ENCODE data around the gene HMX1. TPM values are rescaled to one million over a fixed set of nuclear protein-coding genes. Genes with fewer than 3 reads are reported as not detected.

The HMX1 gene
- total and polyA plus RNA-seq, 2 donors (not counting 3 experiments of a cell fraction or from before 2014, with no cell fraction given): not detected

DNA sequence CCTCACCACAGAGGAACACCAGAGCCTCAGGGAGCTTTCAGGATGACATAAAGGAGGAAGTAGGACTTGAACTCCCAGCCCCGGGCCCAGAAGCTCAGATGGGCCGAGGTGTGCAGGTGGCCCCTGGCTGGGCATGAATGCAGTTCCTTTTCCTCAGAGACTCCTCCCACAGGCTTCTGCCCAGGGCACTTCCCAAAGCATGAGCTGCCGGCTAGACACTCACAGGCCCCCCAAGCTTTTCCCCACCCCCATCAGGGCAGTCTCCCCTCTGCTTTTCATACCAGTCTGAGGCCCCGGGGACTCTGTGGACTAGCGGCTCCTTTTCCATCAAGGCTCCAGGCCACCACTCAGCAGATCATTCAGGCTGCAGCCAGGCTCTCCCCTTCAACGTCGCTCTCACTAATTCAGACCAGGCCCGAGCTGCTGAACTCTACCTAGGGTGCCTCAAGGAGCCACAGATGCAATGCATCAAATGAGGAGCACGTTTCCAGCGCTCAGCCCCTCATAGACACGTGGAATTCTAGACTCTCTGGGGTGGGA lies 36.9 kb downstream of the HMX1 start:
- CTCF ChIA-PET: interaction anchor here (0.7 kb wide), 1 partner anchor 83 kb away, joined by 3 read pairs; no protein-coding TSS in a partner anchor
- no peaks in the 10 kb centered on the region for H4K20me1 ChIP-seq (replicated peaks; ENCODE audit: control insufficient read depth, extremely low read depth, insufficient read depth, low read length)
- TF ChIP-seq FOS (IDR thresholded peaks at IDR 0.05; ENCODE audit: borderline replicate concordance, insufficient read depth, low read length) (no peak), POLR2AphosphoS5 (IDR thresholded peaks at IDR 0.05; ENCODE audit: insufficient read depth, low read depth, low read length) (no peak)
- BruUV-seq (replicated peaks): no TSS peak
- intact Hi-C loops (cut with micrococcal nuclease): no loop called here
- no peak overlapping the region for H3K4me2 ChIP-seq (ENCODE audit: insufficient read depth, low read length)
- H3K36me3 ChIP-seq (ENCODE audit: control insufficient read depth in 2 of 2, extremely low read depth in 1 of 2, insufficient read depth in 2 of 2, low read length in 2 of 2): no peaks in the 10 kb centered on the region
- dilution Hi-C loops (cut with MboI; ENCODE audit: extremely low pct_ligation_motif_present, low sequenced_read_pairs): no loop called here
- H3K4me3 ChIP-seq (replicated peaks in 1 of 3; ENCODE audit: insufficient read depth in 1 of 3, low read depth in 1 of 3, low read length in 3 of 3): no peak overlapping the region
- H3K27me3 ChIP-seq (ENCODE audit: control insufficient read depth in 2 of 2, insufficient read depth in 2 of 2, low read length in 2 of 2): no peaks in the 10 kb centered on the region
- H3K9me3 ChIP-seq (replicated peaks; ENCODE audit: control insufficient read depth, insufficient read depth, low read length): no peaks in the 10 kb centered on the region
- no peaks in the 10 kb centered on the region for H3K79me2 ChIP-seq (ENCODE audit: control insufficient read depth, insufficient read depth, low read length)
- DNase-seq (ENCODE audit: low read depth, low spot score) (no peak), FAIRE-seq (no peak)
- no peak overlapping the region for H3K9ac ChIP-seq (replicated peaks; ENCODE audit: extremely low read depth, insufficient read depth, low read length)
- no peak overlapping the region for H2AFZ ChIP-seq (ENCODE audit: low read depth, low read length)
- POLR2A ChIA-PET: no interaction called here
- H3K27ac ChIP-seq (ENCODE audit: insufficient read depth, low read depth, low read length): no peak overlapping the region
- H3K9me1 ChIP-seq (replicated peaks; ENCODE audit: control insufficient read depth, extremely low read depth, insufficient read depth, low read length): no peaks in the 10 kb centered on the region
- H3K4me1 ChIP-seq (ENCODE audit: control insufficient read depth, extremely low read depth, insufficient read depth, low read length): no peaks in the 10 kb centered on the region

DNA sequence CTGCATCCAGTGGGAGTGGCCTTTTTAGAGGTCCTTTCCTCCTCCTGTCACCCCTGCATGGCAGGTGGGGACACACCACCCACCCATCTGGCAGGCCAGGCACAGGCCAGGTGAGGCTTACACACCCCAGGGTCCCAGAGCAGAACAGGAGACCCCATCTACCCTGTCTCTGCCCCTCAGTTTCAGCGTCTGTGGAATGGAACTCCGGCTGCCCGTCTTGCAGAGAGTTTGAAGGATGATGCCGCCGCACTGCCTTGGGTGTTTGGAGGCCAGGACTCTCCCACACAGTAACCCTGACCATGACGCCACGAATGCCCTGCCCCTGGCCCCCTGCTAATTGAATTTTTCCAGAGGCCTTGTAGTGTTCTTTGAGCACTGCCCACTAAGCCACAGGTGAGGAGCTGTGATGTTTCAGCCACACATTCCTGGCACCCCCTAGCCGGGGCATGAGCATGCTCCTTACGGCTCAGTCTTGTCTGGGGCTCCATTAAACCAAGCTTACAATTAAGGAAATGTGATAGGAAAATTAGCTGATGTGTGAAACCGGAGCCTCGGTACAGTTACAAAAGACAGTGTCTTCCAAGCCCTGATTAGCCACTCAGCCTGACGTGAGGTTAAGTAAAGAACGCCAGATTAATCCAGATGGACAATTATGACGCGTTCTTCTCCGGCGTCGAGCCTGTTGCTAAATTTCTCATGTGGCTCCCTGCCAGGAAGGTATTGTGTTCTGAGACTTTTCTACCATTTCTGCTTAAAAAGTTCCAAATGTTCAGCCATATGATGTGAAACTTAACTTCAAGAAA lies 39.3 kb downstream of the HMX1 start:
- CTCF ChIA-PET: no interaction called here
- no peak for FAIRE-seq
- POLR2A ChIA-PET: no interaction called here
- no peak overlapping the region for H3K4me3 ChIP-seq (replicated peaks in 1 of 3; ENCODE audit: insufficient read depth in 1 of 3, low read depth in 1 of 3, low read length in 3 of 3)
- H3K4me1 ChIP-seq (ENCODE audit: control insufficient read depth, extremely low read depth, insufficient read depth, low read length): no peaks in the 10 kb centered on the region
- intact Hi-C loops (cut with micrococcal nuclease): no loop called here
- H3K27me3 ChIP-seq (ENCODE audit: control insufficient read depth in 2 of 2, insufficient read depth in 2 of 2, low read length in 2 of 2): no peaks in the 10 kb centered on the region
- BruUV-seq (replicated peaks): no TSS peak
- no peaks in the 10 kb centered on the region for H4K20me1 ChIP-seq (replicated peaks; ENCODE audit: control insufficient read depth, extremely low read depth, insufficient read depth, low read length)
- H3K36me3 ChIP-seq (ENCODE audit: control insufficient read depth in 2 of 2, extremely low read depth in 1 of 2, insufficient read depth in 2 of 2, low read length in 2 of 2): no peaks in the 10 kb centered on the region
- no peaks in the 10 kb centered on the region for H3K9me1 ChIP-seq (replicated peaks; ENCODE audit: control insufficient read depth, extremely low read depth, insufficient read depth, low read length)
- no peak overlapping the region for H3K27ac ChIP-seq (ENCODE audit: insufficient read depth, low read depth, low read length)
- H3K79me2 ChIP-seq (ENCODE audit: control insufficient read depth, insufficient read depth, low read length): no peaks in the 10 kb centered on the region
- no peak overlapping the region for H3K4me2 ChIP-seq (ENCODE audit: insufficient read depth, low read length)
- no peak overlapping the region for H2AFZ ChIP-seq (ENCODE audit: low read depth, low read length)
- dilution Hi-C loops (cut with MboI; ENCODE audit: extremely low pct_ligation_motif_present, low sequenced_read_pairs): no loop called here
- no peak overlapping the region for H3K9ac ChIP-seq (replicated peaks; ENCODE audit: extremely low read depth, insufficient read depth, low read length)
- no peaks in the 10 kb centered on the region for H3K9me3 ChIP-seq (replicated peaks; ENCODE audit: control insufficient read depth, insufficient read depth, low read length)
- DNase-seq (ENCODE audit: low read depth, low spot score): no peak
- TF ChIP-seq, protein P1, sequence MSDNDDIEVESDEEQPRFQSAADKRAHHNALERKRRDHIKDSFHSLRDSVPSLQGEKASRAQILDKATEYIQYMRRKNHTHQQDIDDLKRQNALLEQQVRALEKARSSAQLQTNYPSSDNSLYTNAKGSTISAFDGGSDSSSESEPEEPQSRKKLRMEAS (IDR thresholded peaks at IDR 0.05; ENCODE audit: insufficient read depth, insufficient read length): no peak
- no peak for TF ChIP-seq FOS (IDR thresholded peaks at IDR 0.05; ENCODE audit: borderline replicate concordance, insufficient read depth, low read length)
- no peak for TF ChIP-seq GATA2 (IDR thresholded peaks at IDR 0.05; ENCODE audit: insufficient read depth, insufficient read length, low read depth, low read length)
- TF ChIP-seq, protein P2, sequence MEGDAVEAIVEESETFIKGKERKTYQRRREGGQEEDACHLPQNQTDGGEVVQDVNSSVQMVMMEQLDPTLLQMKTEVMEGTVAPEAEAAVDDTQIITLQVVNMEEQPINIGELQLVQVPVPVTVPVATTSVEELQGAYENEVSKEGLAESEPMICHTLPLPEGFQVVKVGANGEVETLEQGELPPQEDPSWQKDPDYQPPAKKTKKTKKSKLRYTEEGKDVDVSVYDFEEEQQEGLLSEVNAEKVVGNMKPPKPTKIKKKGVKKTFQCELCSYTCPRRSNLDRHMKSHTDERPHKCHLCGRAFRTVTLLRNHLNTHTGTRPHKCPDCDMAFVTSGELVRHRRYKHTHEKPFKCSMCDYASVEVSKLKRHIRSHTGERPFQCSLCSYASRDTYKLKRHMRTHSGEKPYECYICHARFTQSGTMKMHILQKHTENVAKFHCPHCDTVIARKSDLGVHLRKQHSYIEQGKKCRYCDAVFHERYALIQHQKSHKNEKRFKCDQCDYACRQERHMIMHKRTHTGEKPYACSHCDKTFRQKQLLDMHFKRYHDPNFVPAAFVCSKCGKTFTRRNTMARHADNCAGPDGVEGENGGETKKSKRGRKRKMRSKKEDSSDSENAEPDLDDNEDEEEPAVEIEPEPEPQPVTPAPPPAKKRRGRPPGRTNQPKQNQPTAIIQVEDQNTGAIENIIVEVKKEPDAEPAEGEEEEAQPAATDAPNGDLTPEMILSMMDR (IDR thresholded peaks at IDR 0.05; ENCODE audit: extremely low read depth in 1 of 2, insufficient read depth in 1 of 2, low read depth in 1 of 2, low read length in 2 of 2): no peak
- no peak for TF ChIP-seq POLR2AphosphoS5 (IDR thresholded peaks at IDR 0.05; ENCODE audit: insufficient read depth, low read depth, low read length)
- TF ChIP-seq POLR2A (IDR thresholded peaks at IDR 0.05; ENCODE audit: low read depth, low read length): no peak
- no peak for TF ChIP-seq MYC (IDR thresholded peaks at IDR 0.05; ENCODE audit: low read depth, low read length)
